ENCODE data around the gene LRRC61.
A peak's percentile ranks its signal among the peaks of the same experiment; 100 is the strongest.
"Not testable (repeated sequence)": the region's sequence is repeated elsewhere in the genome, so short reads cannot be mapped to it uniquely, and the experiment has no call there.

The LRRC61 gene

GRCh38 chr7:150322833-150323681 is at the start of gene LRRC61, which contains the start of gene ACTR3C:
TSS of gene LRRC61 (plus strand) at chr7:150323355. CDS start at chr7:150336862, 13,507 bp downstream.
TSS of gene ACTR3C (minus strand) at chr7:150323545. CDS start at chr7:150295296, 28,249 bp downstream.
- POLR2A ChIA-PET (ENCODE audit: low non-redundant PET), result no interaction called here
- TF ChIP-seq CTCF (conservative IDR thresholded peaks at IDR 0.05; ENCODE audit: low read depth), result 0 out of 2 replicates have a peak, but pooled peaks have one; percentile 34
- peak within 1 kb of the TSS; percentile 68 for H3K27ac ChIP-seq
- DNase-seq (ENCODE audit: low spot score), result peak; percentile 32
- CTCF ChIA-PET, result interaction anchor here (0.6 kb wide), 1 partner anchor 1494 kb away, joined by 3 read pairs; no protein-coding TSS in a partner anchor

GRCh38 chr7:150276132-150276695 is 46.9 kb upstream of the LRRC61 start:
- POLR2A ChIA-PET (ENCODE audit: low non-redundant PET); CTCF ChIA-PET; DNase-seq (ENCODE audit: low spot score); H3K27ac ChIP-seq: not testable (repeated sequence)
- peak; percentile 86 for TF ChIP-seq CTCF (conservative IDR thresholded peaks at IDR 0.05; ENCODE audit: low read depth)

GRCh38 chr7:150278383-150278782 is 44.8 kb upstream of the LRRC61 start:
- CTCF ChIA-PET; H3K27ac ChIP-seq; DNase-seq (ENCODE audit: low spot score): not testable (repeated sequence)

GRCh38 chr7:150281681-150282403 is 41.3 kb upstream of the LRRC61 start:
- H3K27ac ChIP-seq; POLR2A ChIA-PET (ENCODE audit: low non-redundant PET); CTCF ChIA-PET; DNase-seq (ENCODE audit: low spot score): not testable (repeated sequence)

More at GRCh38 chr7:150278383-150278782, 44.8 kb upstream of the LRRC61 start:
- POLR2A ChIA-PET (ENCODE audit: low non-redundant PET), result not testable (repeated sequence)

GRCh38 chr7:150283111-150283510 is 40.0 kb upstream of the LRRC61 start:
- POLR2A ChIA-PET (ENCODE audit: low non-redundant PET); DNase-seq (ENCODE audit: low spot score); H3K27ac ChIP-seq; CTCF ChIA-PET: not testable (repeated sequence)

- H3K27ac ChIP-seq; DNase-seq (ENCODE audit: low spot score); CTCF ChIA-PET; POLR2A ChIA-PET (ENCODE audit: low non-redundant PET): not testable (repeated sequence)
Observed at GRCh38 chr7:150283608-150284007, 39.5 kb upstream of the LRRC61 start.

GRCh38 chr7:150285849-150286754 is 37.1 kb upstream of the LRRC61 start:
- H3K27ac ChIP-seq; POLR2A ChIA-PET (ENCODE audit: low non-redundant PET); DNase-seq (ENCODE audit: low spot score): not testable (repeated sequence)
- CTCF ChIA-PET, result interaction anchor here (0.7 kb wide), 1 partner anchor 129 kb away, joined by 3 read pairs; no protein-coding TSS in a partner anchor
- peak; percentile 84 for TF ChIP-seq CTCF (conservative IDR thresholded peaks at IDR 0.05; ENCODE audit: low read depth)

GRCh38 chr7:150287815-150288214 is 35.3 kb upstream of the LRRC61 start:
- DNase-seq (ENCODE audit: low spot score); POLR2A ChIA-PET (ENCODE audit: low non-redundant PET); H3K27ac ChIP-seq; CTCF ChIA-PET: not testable (repeated sequence)

- POLR2A ChIA-PET (ENCODE audit: low non-redundant PET); H3K27ac ChIP-seq; CTCF ChIA-PET; DNase-seq (ENCODE audit: low spot score): not testable (repeated sequence)
Observed at GRCh38 chr7:150288816-150289215, 34.3 kb upstream of the LRRC61 start.

- POLR2A ChIA-PET (ENCODE audit: low non-redundant PET); H3K27ac ChIP-seq; DNase-seq (ENCODE audit: low spot score); CTCF ChIA-PET: not testable (repeated sequence)
Observed at GRCh38 chr7:150290317-150290716, 32.8 kb upstream of the LRRC61 start.

- H3K27ac ChIP-seq; DNase-seq (ENCODE audit: low spot score); POLR2A ChIA-PET (ENCODE audit: low non-redundant PET); CTCF ChIA-PET: not testable (repeated sequence)
Observed at GRCh38 chr7:150295027-150295426, 28.1 kb upstream of the LRRC61 start.

GRCh38 chr7:150295614-150296013 is 27.5 kb upstream of the LRRC61 start:
- POLR2A ChIA-PET (ENCODE audit: low non-redundant PET); H3K27ac ChIP-seq; DNase-seq (ENCODE audit: low spot score); CTCF ChIA-PET: not testable (repeated sequence)

Data from RWPE1 (cell line).